HL-60 (cell line): ENCODE results near the gene CACNA1H.

ENCODE experiments used
- DNase-seq, 2 experiments: peaks; one replicate each; pipeline ENCODE4 v3.0.0-alpha.2; 2010 to 2020; ENCODE audit warnings: low read depth in 1 of 2, low spot score in 1 of 2
- H3K27ac ChIP-seq: fragments of 250-450 bp; sonication (Bioruptor Pico); replicated peaks from 2 replicates; pipeline ENCODE4 v1.5.1; 2020; ENCODE audit warnings: mild to moderate bottlenecking, moderate library complexity
- H3K27me3 ChIP-seq: fragments of 250-450 bp; sonication (Bioruptor Pico); 2 replicates; pipeline ENCODE4 v1.5.1; 2021; ENCODE audit warnings: mild to moderate bottlenecking, moderate library complexity; ENCODE audit not compliant: insufficient read depth, poor library complexity, severe bottlenecking
- H3K4me3 ChIP-seq: replicated peaks from 2 replicates; pipeline ENCODE4 v1.5.1; 2011; ENCODE audit warnings: mild to moderate bottlenecking, control low read depth, low read length; ENCODE audit not compliant: insufficient read depth
- GABPA ChIP-seq: IDR thresholded peaks from 2 replicates; pipeline ENCODE4 v1.6.1; 2012; ENCODE audit warnings: low read depth
- POLR2AphosphoS5 ChIP-seq: IDR thresholded peaks from 2 replicates; pipeline ENCODE4 v1.6.1; 2012; ENCODE audit warnings: low read depth
- REST ChIP-seq: IDR thresholded peaks from 2 replicates; pipeline ENCODE4 v1.6.1; 2012; ENCODE audit warnings: low read depth; ENCODE audit not compliant: insufficient replicate concordance
- SPI1 ChIP-seq: IDR thresholded peaks from 2 replicates; pipeline ENCODE4 v1.6.1; 2012; ENCODE audit warnings: low read depth, mild to moderate bottlenecking, borderline replicate concordance
- TF ChIP-seq, protein P1 (sequence below): IDR thresholded peaks from one replicate; pipeline ENCODE4 v1.5.1; 2011; ENCODE audit warnings: low read length, control low read depth, inconsistent platforms; ENCODE audit not compliant: insufficient read depth

The CACNA1H gene

DNA sequence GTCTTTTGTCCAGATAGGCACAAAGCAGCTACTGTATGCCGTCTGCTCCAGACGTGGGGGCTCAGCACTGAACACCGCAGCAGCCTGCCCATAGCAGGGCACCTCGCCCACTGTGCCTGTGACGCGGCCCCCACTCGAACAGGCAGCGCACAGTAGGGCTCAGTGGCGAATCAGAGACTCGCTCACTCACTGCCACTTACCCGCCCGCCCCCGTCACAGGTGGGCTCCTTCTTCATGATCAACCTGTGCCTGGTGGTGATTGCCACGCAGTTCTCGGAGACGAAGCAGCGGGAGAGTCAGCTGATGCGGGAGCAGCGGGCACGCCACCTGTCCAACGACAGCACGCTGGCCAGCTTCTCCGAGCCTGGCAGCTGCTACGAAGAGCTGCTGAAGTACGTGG, 48.5 kb downstream of the CACNA1H start:
- TF ChIP-seq GABPA (no peak), REST (no peak), SPI1 (no peak), POLR2AphosphoS5 (no peak)
- TF ChIP-seq, protein P1, sequence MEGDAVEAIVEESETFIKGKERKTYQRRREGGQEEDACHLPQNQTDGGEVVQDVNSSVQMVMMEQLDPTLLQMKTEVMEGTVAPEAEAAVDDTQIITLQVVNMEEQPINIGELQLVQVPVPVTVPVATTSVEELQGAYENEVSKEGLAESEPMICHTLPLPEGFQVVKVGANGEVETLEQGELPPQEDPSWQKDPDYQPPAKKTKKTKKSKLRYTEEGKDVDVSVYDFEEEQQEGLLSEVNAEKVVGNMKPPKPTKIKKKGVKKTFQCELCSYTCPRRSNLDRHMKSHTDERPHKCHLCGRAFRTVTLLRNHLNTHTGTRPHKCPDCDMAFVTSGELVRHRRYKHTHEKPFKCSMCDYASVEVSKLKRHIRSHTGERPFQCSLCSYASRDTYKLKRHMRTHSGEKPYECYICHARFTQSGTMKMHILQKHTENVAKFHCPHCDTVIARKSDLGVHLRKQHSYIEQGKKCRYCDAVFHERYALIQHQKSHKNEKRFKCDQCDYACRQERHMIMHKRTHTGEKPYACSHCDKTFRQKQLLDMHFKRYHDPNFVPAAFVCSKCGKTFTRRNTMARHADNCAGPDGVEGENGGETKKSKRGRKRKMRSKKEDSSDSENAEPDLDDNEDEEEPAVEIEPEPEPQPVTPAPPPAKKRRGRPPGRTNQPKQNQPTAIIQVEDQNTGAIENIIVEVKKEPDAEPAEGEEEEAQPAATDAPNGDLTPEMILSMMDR: no peak
- DNase-seq: no peak
- H3K27ac ChIP-seq: no peak overlapping the region
- H3K4me3 ChIP-seq: no peak overlapping the region
- no peaks in the 10 kb centered on the region for H3K27me3 ChIP-seq

- TF ChIP-seq GABPA: no peak
- no peak for TF ChIP-seq SPI1
- no peak for TF ChIP-seq REST
- TF ChIP-seq POLR2AphosphoS5: no peak
- TF ChIP-seq, protein P1: no peak
- DNase-seq: no peak
- H3K27ac ChIP-seq: no peak overlapping the region
- no peak overlapping the region for H3K4me3 ChIP-seq
- H3K27me3 ChIP-seq: no peaks in the 10 kb centered on the region
Observed at GRCh38 chr16:1202274-1202673, 49.4 kb downstream of the CACNA1H start.

DNA sequence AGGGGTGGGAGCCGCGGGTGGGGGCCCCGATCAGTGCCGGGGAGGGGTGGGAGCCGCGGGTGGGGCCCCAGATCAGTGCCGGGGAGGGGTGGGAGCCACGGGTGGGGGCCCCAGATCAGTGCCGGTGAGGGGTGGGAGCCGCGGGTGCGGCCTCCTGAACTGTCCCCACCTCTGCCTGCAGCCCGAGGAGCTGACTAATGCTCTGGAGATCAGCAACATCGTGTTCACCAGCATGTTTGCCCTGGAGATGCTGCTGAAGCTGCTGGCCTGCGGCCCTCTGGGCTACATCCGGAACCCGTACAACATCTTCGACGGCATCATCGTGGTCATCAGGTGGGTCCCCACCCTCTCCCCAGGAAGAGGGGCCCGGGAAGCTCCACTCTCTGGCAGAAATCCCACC, 52.0 kb downstream of the CACNA1H start:
- DNase-seq: no peak
- TF ChIP-seq GABPA: no peak
- no peak overlapping the region for H3K4me3 ChIP-seq
- no peak overlapping the region for H3K27ac ChIP-seq
- no peaks in the 10 kb centered on the region for H3K27me3 ChIP-seq

DNA sequence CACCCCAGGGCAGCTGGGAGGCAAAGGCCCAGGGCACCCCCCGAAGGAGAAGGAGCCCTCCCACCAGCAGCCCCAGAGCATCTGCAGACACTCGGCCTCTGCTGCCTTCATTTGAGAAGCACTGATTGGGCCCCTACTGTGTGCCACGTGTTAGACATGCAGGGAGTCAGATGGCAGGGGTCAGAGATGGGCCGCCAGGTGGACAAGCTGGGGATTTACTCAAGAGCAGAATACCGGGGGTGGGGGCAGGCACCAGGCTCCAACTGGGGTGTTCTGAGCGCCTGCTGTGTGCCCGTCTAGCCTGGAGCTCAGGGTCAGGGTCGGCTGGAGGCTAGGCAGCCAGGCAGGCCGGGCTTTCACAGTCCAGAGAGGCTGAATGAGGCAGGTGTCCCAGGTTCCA, 53.4 kb downstream of the CACNA1H start:
- Histone ChIP-seq H3K27ac (no peak overlapping the region), H3K27me3 (no peaks in the 10 kb centered on the region), H3K4me3 (no peak overlapping the region)
- no peak for DNase-seq
- TF ChIP-seq REST: no peak
- TF ChIP-seq GABPA: no peak
- TF ChIP-seq POLR2AphosphoS5: no peak
- TF ChIP-seq, protein P1: no peak
- TF ChIP-seq SPI1: no peak
